ENCODE results near the gene EXTL2. TPM values are rescaled to one million over a fixed set of nuclear protein-coding genes. Genes with fewer than 3 reads are reported as not detected.

Gene EXTL2
- total RNA-seq, 1 experiment from 2014 or later = 7.2 TPM

DNA sequence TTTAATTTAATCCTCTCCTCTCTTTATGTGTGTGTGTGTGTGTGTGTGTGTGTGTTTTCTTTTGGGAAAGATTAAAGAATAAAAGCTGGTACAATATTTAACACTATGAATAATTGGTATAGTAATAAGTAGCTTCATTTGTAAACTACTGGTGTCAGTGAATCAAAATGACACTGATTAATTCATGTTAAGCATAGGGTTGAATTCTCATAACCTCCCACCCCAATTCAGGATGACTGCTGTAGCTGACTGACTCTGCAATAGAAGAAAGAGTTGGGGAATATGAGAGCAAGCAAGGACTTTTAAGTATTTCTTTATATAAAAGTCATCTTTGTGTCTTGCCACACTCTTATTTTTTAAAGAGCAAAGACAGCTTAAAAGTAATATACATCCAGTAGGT lies 14.4 kb upstream of the EXTL2 start:
- H3K36me3 ChIP-seq (ENCODE audit: control insufficient read depth, insufficient read depth, low read length) = no peaks in the 10 kb centered on the region
- no peak for DNase-seq
- ChIA-PET CTCF (no interaction called here), POLR2A (interaction anchor here (0.5 kb wide), 1 partner anchor 14 kb away, joined by 3 read pairs; no protein-coding TSS in a partner anchor)
- BruUV-seq (replicated peaks) = no TSS peak
- no peaks in the 10 kb centered on the region for H3K27me3 ChIP-seq (replicated peaks; ENCODE audit: control insufficient read depth, insufficient read depth, low read length)
- H3K4me3 ChIP-seq (ENCODE audit: low read depth, low read length) = no peak overlapping the region
- H3K4me1 ChIP-seq = no peaks in the 10 kb centered on the region
- intact Hi-C loops (cut with micrococcal nuclease; ENCODE audit: unreplicated experiment) = no loop called here
- Mint-ChIP-seq H3K9me3 (ENCODE audit: unreplicated experiment) (peaks cover 12% of the 10 kb centered on the region), H3K27ac (ENCODE audit: unreplicated experiment) (no peak overlapping the region), H3K4me3 (ENCODE audit: unreplicated experiment) (no peak overlapping the region), H3K27me3 (ENCODE audit: insufficient read depth, unreplicated experiment) (no peaks in the 10 kb centered on the region), H3K36me3 (ENCODE audit: insufficient read depth, unreplicated experiment) (peaks cover 19% of the 10 kb centered on the region), H3K4me1 (ENCODE audit: low read depth, unreplicated experiment) (no peaks in the 10 kb centered on the region)
- H3K9me3 ChIP-seq = no peaks in the 10 kb centered on the region
- TF ChIP-seq, protein P1, sequence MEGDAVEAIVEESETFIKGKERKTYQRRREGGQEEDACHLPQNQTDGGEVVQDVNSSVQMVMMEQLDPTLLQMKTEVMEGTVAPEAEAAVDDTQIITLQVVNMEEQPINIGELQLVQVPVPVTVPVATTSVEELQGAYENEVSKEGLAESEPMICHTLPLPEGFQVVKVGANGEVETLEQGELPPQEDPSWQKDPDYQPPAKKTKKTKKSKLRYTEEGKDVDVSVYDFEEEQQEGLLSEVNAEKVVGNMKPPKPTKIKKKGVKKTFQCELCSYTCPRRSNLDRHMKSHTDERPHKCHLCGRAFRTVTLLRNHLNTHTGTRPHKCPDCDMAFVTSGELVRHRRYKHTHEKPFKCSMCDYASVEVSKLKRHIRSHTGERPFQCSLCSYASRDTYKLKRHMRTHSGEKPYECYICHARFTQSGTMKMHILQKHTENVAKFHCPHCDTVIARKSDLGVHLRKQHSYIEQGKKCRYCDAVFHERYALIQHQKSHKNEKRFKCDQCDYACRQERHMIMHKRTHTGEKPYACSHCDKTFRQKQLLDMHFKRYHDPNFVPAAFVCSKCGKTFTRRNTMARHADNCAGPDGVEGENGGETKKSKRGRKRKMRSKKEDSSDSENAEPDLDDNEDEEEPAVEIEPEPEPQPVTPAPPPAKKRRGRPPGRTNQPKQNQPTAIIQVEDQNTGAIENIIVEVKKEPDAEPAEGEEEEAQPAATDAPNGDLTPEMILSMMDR (IDR thresholded peaks at IDR 0.05; ENCODE audit: insufficient read depth in 1 of 2, low read depth in 1 of 2, low read length in 1 of 2, severe bottlenecking in 1 of 2, unreplicated experiment in 1 of 2) = no peak

DNA sequence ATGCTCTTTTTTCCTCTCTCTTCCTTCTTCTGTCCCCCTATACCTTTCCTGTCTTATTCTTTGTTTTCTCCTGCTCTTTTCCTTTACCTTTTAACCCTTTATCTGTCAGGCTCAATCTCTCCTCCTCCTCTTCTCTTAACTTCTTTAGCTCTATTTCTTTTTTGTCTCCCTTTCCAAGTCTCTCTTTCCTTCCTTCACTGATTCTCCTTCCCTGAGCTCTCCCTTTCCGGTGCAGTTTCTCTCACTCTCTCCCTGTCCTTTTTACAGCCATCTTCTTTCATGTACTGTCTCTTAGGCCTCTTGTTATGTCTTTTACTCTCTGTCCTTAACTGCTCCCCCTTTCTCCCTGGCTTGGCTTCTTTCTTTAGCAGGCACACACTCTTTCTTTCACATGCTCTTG lies 13.2 kb upstream of the EXTL2 start:
- TF ChIP-seq, protein P1 (IDR thresholded peaks at IDR 0.05; ENCODE audit: insufficient read depth in 1 of 2, low read depth in 1 of 2, low read length in 1 of 2, severe bottlenecking in 1 of 2, unreplicated experiment in 1 of 2) = no peak
- ChIA-PET CTCF (no interaction called here), POLR2A (no interaction called here)
- no TSS peak for BruUV-seq (replicated peaks)
- Histone ChIP-seq H3K27me3 (replicated peaks; ENCODE audit: control insufficient read depth, insufficient read depth, low read length) (no peaks in the 10 kb centered on the region), H3K36me3 (ENCODE audit: control insufficient read depth, insufficient read depth, low read length) (no peaks in the 10 kb centered on the region), H3K9me3 (no peaks in the 10 kb centered on the region), H3K4me1 (no peaks in the 10 kb centered on the region), H3K4me3 (ENCODE audit: low read depth, low read length) (no peak overlapping the region)
- Mint-ChIP-seq H3K9me3 (ENCODE audit: unreplicated experiment) (peaks cover 12% of the 10 kb centered on the region), H3K4me1 (ENCODE audit: low read depth, unreplicated experiment) (no peaks in the 10 kb centered on the region), H3K36me3 (ENCODE audit: insufficient read depth, unreplicated experiment) (peaks cover 19% of the 10 kb centered on the region), H3K27ac (ENCODE audit: unreplicated experiment) (peak overlapping the region; percentile 30), H3K4me3 (ENCODE audit: unreplicated experiment) (no peak overlapping the region), H3K27me3 (ENCODE audit: insufficient read depth, unreplicated experiment) (no peaks in the 10 kb centered on the region)
- intact Hi-C loops (cut with micrococcal nuclease; ENCODE audit: unreplicated experiment) = no loop called here
- no peak for DNase-seq

DNA sequence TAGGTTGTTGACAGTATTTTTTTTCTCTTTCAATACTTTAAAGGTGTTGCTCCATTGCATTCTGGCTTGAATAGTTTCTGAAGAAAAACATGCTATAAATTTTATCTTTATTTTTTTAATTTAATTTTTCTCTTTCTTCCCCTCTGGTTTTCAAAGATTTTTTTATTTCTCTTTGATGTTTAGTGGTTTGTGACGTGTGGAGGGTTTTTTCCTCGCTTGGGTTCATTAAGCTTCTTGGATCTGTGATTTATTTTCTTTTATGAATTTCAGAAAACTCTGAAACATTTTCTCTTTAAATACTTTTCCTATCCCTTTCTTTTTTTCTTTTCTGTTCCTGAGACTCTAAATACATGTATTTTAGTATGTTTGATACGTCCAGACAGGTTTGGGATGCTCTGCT lies 10.5 kb upstream of the EXTL2 start:
- intact Hi-C loops (cut with micrococcal nuclease; ENCODE audit: unreplicated experiment) = no loop called here
- Mint-ChIP-seq H3K4me3 (ENCODE audit: unreplicated experiment) (no peak overlapping the region), H3K27ac (ENCODE audit: unreplicated experiment) (no peak overlapping the region), H3K36me3 (ENCODE audit: insufficient read depth, unreplicated experiment) (peaks cover 13% of the 10 kb centered on the region), H3K9me3 (ENCODE audit: unreplicated experiment) (peaks cover 12% of the 10 kb centered on the region), H3K4me1 (ENCODE audit: low read depth, unreplicated experiment) (no peaks in the 10 kb centered on the region), H3K27me3 (ENCODE audit: insufficient read depth, unreplicated experiment) (no peaks in the 10 kb centered on the region)
- BruUV-seq (replicated peaks) = no TSS peak
- Histone ChIP-seq H3K4me3 (ENCODE audit: low read depth, low read length) (no peak overlapping the region), H3K4me1 (no peaks in the 10 kb centered on the region), H3K27me3 (replicated peaks; ENCODE audit: control insufficient read depth, insufficient read depth, low read length) (no peaks in the 10 kb centered on the region), H3K36me3 (ENCODE audit: control insufficient read depth, insufficient read depth, low read length) (no peaks in the 10 kb centered on the region), H3K9me3 (no peaks in the 10 kb centered on the region)
- CTCF ChIA-PET = no interaction called here
- TF ChIP-seq, protein P1 (IDR thresholded peaks at IDR 0.05; ENCODE audit: insufficient read depth in 1 of 2, low read depth in 1 of 2, low read length in 1 of 2, severe bottlenecking in 1 of 2, unreplicated experiment in 1 of 2) = no peak
- no peak for DNase-seq
- POLR2A ChIA-PET = no interaction called here
